ENCODE measurements around the gene CCDC198.

CCDC198 gene

DNA sequence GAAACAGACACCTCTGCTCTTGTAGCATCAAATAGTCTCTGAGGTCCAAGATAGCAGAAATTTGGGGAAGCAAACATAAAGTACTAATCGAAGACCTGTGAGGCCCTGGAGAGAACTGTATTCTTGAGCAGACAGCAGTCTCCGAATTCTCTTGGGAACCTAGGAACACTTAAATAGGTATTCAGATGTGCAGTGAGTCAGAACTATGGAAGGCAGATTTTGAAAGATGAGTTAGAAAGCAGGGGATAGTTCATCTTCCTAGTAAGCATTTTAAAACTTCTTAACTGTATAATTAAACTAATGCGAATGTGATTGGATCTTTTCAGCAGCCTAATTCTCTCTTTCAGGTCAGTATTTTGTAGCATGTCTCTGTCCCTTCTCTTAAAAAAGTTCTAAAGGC lies 72.7 kb downstream of the CCDC198 start:
- no peak overlapping the region for H3K9ac ChIP-seq (ENCODE audit: low read length)
- H3K27me3 ChIP-seq (ENCODE audit: control insufficient read depth, insufficient read depth, low read length) = no peaks in the 10 kb centered on the region
- no peaks in the 10 kb centered on the region for H3K36me3 ChIP-seq (ENCODE audit: control insufficient read depth, insufficient read depth, low read length)
- no peak overlapping the region for H3K4me3 ChIP-seq (ENCODE audit: low read length)
- no peak overlapping the region for H3K27ac ChIP-seq (ENCODE audit: low read depth, low read length)
- H3K4me1 ChIP-seq (ENCODE audit: control insufficient read depth, insufficient read depth, low read length) = no peaks in the 10 kb centered on the region

DNA sequence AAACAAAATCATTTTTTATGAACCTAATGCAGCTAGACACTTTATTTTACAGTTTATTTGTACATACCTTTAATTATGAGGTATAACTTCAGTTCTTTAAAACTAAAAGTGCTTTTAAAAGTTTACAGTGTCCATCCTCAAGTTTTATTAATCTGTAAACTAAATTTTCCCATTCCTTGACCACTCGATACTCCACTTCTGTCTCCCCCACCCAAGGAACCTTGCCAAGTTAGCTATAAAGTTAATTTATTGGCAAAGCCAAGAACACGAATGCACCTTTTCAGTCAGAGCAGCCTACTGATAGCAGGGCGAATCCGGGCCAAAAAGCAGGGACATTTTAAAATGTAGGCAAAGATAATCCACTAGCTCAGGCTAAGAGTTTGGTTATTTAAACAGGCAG lies 73.6 kb downstream of the CCDC198 start:
- H3K27ac ChIP-seq (ENCODE audit: low read depth, low read length) = no peak overlapping the region
- no peaks in the 10 kb centered on the region for H3K4me1 ChIP-seq (ENCODE audit: control insufficient read depth, insufficient read depth, low read length)
- H3K27me3 ChIP-seq (ENCODE audit: control insufficient read depth, insufficient read depth, low read length) = no peaks in the 10 kb centered on the region
- no peak overlapping the region for H3K4me3 ChIP-seq (ENCODE audit: low read length)
- no peaks in the 10 kb centered on the region for H3K36me3 ChIP-seq (ENCODE audit: control insufficient read depth, insufficient read depth, low read length)
- no peak overlapping the region for H3K9ac ChIP-seq (ENCODE audit: low read length)

All from rectal smooth muscle tissue (tissue), 1 donor.